HL-60/S4 treated with retinoic acid at 250 ng/mL for 4 days and 3 days (cell line): ENCODE measurements around the gene DGLUCY.
"Not testable (repeated sequence)": the region's sequence is repeated elsewhere in the genome, so short reads cannot be mapped to it uniquely, and the experiment has no call there.

Experiments
- in situ Hi-C: fragments of 300-500 bp; cut with MboI; formaldehyde crosslinking; loops from 2 replicates; pipeline ENCODE4 v1.7.0; 2022; ENCODE audit warnings: low sequenced_read_pairs

Gene DGLUCY

DNA sequence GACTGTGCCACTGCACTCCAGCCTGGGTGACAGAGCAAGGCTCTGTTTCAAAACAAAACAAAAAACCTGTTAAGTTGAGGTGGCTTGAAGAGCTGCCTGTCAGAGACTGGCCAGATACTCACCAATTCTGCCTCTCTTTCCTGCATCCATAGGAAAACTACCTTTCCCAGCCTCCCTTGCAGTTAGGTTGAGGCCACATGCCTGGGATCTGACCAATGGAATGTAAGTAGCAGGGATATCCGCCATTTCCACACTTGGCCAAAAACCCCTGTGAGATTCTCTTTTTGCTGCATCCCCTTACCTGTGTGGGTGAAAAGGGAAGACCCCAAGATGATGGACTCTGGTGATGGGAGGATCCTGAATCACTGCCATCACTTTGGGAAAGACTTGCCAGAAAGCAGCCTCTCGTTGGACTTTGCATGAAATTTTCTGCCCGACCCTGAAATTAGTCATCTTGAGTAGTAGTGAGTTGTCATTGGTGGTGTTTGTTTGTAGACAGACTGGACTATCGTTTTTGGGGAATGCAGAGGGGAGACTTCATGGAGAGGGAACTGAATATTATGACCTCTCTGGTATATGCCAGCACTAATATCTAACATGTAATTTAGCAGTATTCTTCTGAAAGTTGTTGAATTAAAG, 116.6 kb downstream of the DGLUCY start:
- in situ Hi-C loops, result no loop called here

DNA sequence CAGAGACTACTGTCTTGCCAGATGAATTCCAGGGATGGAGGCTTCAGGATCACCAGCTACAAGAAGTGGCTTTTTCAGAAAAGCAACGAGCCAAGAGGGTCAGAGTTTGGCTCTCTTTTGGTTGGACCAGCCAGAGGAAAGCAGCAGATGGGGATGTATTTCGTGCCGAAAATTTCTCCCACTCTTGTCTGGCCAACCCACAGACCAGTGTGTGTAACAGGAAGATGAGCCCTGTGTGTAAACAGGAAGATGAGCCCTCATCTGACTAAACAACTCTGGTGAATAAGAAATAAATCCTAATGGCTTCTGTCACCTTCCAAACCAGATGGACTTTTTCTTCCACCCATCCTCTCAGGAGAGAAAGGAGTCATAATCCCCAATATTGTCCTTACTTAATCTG, 117.6 kb downstream of the DGLUCY start:
- in situ Hi-C loops, result no loop called here

DNA sequence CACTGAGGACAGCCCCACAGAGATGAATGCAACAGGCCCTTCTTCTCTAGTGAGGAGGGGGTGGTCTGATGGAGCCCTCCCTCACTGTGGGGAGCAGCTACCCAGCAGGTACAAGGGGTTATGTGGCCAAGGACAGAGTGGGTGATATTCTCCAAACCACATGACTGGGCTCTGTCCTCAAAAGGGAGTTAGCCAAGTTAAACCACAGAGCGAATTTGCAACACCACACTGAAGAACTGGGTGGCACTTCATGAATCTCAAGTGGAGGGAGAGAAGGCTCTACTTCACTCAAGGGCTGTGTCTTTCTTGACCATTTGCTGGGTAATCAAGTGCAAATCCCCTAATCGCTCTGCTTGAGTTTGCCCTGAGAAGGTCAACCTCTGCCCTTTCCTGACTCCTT, 118.2 kb downstream of the DGLUCY start:
- in situ Hi-C loops, result no loop called here

DNA sequence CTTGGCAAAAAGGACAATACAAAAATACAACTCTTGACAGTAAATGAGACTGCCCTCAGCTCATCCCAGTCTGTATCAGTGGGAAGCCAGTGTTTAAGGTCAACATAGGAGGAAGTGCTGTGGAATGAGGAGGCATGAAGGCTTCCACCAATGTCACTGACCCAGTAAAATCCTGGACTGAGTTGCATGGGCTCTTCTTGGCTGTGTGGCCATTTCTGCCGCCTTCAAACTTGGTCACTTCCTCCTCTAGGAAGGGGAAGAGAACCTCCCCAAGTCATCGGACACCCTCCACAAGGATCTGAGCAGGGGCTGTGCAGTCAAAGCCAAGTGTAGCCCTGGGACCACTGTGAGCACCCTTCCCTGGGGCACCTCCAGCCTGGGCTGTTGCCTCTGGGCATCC, 118.7 kb downstream of the DGLUCY start:
- in situ Hi-C loops, result no loop called here

DNA sequence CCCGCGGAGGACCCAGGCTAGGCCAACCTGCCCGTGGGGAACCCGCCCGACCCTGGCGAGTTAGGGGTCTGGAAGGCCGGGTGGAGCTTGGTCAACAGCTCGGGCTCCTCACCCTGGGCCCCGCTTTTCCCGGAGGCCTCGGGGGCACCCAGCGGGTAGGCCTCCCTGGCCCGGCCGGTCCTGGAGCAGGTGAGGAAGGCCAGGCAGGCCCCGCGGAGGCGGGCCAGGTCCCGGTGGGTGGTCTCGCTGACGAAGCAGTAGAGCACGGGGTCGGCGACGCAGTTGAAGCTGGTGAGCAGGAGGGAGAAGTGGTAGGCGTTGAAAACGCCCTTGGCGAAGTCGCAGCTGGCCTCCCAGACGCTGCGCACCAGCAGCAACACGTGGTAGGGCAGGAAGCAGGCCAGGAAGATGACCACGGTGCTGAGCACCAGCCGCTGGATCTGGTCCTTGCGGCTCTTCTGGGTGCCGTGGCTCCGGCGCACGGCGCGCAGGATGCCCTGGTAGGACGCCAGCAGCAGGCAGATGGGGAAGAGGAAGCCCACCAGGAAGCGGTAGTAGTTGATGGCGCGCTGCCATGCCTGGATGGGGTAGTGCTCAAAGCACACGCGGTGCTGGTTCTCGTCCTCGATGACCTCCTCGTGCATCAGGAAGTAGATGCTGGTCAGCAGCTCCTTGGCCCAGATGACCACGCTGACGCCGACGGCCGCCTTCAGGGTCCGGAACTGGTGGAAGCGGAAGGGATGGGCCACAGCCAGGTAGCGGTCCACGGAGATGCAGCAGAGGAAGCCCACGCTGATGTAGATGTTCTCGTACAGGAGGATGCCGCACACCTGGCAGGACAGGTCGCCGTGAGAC, 120.3 kb downstream of the DGLUCY start:
- in situ Hi-C loops, result no loop called here

GRCh38 chr14:91234791-91235114, 120.9 kb downstream of the DGLUCY start:
- in situ Hi-C loops, result no loop called here

DNA sequence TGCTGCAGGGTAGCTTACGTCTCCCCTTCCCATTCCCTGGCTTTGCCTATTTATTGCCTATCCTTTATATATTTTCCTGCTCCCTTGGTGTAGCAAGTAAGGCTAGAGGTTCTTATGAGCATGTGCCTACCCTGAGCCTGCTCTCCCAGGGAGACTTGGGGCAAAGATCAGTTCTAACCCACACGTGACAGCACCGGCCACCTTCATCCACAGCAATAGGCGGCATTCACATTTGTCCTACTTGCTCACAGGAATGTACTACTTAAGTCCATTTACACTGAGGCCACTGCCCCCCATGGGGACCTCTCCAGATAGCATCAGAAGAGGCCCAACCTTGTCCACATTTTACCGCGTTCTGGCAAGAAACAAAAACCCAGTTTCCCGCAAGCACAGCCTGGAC, 122.0 kb downstream of the DGLUCY start:
- in situ Hi-C loops, result no loop called here

- in situ Hi-C loops, result no loop called here
These were observed 123.3 kb downstream of the DGLUCY start for GRCh38 chr14:91237219-91237618.

DNA sequence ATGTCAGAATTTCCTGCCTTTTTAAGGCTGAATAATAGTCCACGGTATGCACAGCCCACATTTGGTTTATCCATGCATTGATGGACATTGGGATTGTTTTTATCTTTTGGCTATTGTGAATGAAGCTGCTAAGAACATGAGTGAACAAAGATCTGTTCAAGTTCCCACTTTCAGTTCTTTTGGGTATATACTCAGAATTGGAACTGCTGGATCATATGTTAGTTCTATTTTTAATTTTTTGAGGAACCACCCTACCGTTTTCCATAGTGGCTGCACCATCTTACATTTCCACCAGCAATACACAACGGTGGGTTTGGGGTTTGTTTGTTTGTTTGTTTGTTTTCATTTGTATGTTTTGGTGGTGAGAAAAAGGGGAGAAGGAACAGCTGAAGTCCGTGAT, 124.2 kb downstream of the DGLUCY start:
- in situ Hi-C loops, result no loop called here

- in situ Hi-C loops, result no loop called here
These were observed 124.8 kb downstream of the DGLUCY start for GRCh38 chr14:91238661-91239060.

DNA sequence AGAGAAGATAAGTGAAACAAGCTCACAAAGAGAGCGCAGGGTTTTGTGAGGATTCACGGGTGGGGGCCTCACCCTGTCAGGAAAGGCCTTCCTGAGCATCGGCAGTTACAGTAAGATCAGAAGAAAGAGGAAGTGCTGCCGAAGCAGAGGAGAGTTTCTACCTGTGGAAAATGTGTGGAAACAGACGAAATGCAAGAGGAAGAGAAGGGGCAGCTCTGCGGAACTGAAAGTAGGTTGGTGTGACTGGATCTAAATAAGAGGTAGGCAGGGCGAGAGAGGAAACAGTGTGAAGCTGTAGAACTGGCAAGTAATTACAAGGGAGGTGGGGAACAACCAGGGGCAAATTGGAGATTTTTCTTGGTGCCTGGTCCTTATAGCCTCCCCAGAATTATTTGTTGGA, 128.0 kb downstream of the DGLUCY start:
- in situ Hi-C loops, result no loop called here

- in situ Hi-C loops, result no loop called here
These were observed 128.8 kb downstream of the DGLUCY start for GRCh38 chr14:91242635-91243034.

DNA sequence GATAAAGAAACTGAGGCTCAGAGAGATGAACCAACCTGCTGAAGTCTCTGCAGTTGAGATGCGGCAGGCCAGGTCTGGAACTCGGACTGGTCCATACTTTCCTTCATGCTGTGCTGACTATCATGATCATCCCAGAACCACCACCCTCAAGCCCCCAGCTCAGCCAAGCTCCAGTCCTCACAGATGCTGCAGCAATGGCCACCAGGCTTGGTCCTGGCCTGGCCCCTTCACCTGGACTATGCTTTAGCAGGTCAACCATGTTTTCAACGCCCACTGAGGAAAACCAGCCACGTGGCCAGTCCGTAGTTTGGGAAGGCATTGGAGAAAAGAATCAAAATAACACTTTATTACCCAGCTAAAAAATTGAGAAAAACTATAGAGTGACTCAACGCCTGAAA, 129.2 kb downstream of the DGLUCY start:
- in situ Hi-C loops, result no loop called here

GRCh38 chr14:91244501-91244901, 130.6 kb downstream of the DGLUCY start, which contains the start of gene GPR68:
GPR68 (minus strand) TSS chr14:91244704; CDS start chr14:91235050, 9,654 bp downstream.
- in situ Hi-C loops, result no loop called here

- in situ Hi-C loops, result no loop called here
These were observed 131.2 kb downstream of the DGLUCY start for GRCh38 chr14:91245029-91245428.

GRCh38 chr14:91245616-91246015, 131.7 kb downstream of the DGLUCY start:
- in situ Hi-C loops, result not testable (repeated sequence)

DNA sequence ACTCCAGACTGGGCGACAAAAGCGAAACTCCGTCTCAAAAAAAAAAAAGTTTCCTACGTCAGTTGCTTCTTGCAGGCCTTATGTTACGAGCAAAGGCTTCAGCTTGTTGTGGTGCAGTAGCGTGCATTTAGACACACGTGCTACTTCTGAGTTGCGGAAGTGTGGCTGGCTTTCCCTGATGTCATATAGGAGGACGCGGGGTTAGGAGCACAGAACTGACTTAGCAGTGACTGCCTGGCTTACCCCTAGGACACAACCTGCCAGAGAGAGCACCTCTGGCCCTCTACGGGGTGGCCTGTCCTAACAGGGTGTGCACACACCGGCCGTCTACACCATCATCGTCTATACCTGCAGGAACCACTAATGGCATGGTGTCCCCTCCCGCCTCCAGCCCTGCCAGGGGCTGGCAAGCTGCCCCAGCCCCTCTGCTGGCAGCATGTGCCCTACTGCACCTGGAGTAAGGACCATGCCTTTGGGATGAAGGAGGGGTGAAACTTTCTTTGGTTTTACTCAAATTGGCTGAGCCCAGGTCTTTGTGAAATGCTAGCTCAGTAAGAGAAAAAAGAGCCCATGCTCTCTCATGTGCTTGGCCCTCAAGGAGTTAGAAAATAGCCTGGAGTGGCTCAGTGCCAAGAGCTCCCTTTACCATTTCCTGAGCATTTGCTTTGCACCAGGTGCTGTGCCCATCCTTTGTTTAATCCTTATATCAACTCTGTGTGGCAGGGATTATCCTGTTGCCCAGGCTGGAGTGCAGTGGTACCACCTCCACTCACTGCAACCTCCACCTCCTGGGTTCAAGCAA, 132.4 kb downstream of the DGLUCY start:
- in situ Hi-C loops, result no loop called here

GRCh38 chr14:91249841-91250616, 136.2 kb downstream of the DGLUCY start:
- in situ Hi-C loops, result no loop called here

DNA sequence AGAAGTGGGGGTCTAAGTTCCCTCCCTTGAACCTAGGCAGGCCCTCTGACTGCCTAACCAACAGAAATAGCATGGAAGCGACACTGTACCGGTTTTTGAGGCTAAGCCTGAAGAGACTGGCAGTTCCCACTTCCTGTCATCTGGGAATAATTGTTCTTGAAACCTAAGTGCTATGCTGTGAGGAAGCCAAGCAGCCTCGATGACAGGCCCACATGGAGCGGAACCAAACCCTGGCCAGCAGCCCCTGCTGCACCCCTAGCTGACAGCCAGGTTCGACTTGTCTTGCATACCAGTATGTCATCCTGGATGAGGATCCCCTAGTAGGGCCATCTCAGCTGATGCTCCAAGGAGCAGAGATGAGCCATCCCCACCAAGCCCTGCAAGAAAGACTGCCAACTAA, 137.0 kb downstream of the DGLUCY start:
- in situ Hi-C loops, result no loop called here

DNA sequence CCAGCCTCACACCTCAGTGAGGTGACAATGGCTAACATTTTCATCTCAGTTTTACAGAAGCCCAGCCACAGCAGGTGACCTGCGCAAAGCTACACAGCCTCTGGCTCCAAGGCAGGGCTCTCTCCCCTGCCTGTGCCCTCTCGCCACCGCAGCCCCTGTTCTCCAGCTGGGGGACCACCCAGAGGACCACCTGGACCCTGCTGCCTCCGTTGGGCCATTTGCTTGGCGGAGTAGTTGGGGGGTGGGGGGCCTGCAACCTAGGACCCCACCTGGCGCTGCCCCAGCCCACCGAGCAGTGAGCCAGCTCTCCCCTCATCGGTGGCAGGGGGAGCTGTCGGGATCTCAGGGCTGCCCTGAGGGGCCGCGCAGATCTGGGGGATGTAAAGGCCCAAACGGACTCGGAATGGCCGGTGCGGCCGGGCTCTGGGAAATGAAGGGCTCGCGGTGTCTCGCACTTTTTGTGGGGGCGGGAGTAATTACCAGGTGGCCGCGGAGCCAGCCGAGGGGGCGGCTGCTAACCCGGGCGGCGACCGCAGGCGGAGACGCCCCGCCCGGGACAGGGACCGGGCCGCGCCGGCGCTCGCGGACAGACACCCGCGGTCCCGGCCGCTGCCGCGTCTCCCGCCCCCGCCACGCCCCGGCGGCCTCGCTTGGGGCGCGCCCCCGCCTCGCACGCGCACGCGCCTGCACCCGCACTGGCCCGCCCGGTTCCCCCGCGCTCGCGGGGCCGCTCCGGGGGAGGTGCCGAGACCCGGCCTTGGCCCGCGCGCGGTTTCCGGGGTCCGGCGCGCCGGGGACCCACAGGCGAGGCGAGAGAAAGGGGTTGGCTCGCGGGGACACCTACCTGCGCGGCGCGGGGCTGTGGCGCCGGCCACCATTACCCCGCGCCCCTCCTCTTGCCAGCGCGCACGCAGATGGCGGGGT, 139.3 kb downstream of the DGLUCY start:
- in situ Hi-C loops, result no loop called here
